ENCODE data around the gene GALNT15.

The GALNT15 gene

DNA sequence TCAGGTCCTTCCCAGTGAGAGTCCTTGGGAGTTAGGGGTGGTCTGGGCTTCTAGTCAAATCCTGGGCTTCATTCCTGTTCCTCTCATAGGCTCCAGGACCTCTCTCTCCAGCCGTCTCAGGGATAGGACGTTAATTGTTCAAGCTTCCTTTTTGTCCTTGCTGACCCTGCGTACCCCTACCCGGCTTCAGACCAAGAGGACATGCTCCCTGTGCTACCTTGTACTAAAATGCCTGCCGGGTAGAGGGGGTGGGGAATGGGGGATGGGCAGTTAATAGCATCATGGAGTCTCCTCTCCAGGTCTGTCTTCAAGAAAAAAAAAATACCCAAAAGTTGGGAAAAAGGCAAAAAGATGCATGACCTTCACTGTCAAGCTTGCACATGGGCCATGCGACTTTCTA, 36.5 kb upstream of the GALNT15 start:
- Histone ChIP-seq H3K79me2 (ENCODE audit: insufficient read depth, low read length) (no peaks in the 10 kb centered on the region), H3K4me1 (ENCODE audit: insufficient read depth, low read length, severe bottlenecking) (no peaks in the 10 kb centered on the region), H3K4me3 (ENCODE audit: low read depth, low read length, poor library complexity, severe bottlenecking) (no peak overlapping the region), H3K36me3 (ENCODE audit: insufficient read depth, low read length) (no peaks in the 10 kb centered on the region), H3F3A (ENCODE audit: insufficient read depth, low read length) (no peaks in the 10 kb centered on the region), H3K27me3 (ENCODE audit: insufficient read depth, low read length) (peaks cover 5% of the 10 kb centered on the region; the same call in 1 of the 2 replicates), H4K20me1 (ENCODE audit: insufficient read depth, low read length) (no peaks in the 10 kb centered on the region), H3K9me2 (ENCODE audit: low read depth, low read length) (no peaks in the 10 kb centered on the region), H3K27ac (ENCODE audit: low read depth, low read length, poor library complexity, severe bottlenecking) (no peak overlapping the region), H3K9me3 (ENCODE audit: low read length) (no peaks in the 10 kb centered on the region), H2AFZ (ENCODE audit: low read length) (no peak overlapping the region), H3K4me2 (ENCODE audit: low read length) (no peak overlapping the region), H3K9ac (ENCODE audit: low read length) (no peak overlapping the region)
- no peak for TF ChIP-seq EZH2 (IDR thresholded peaks at IDR 0.05; ENCODE audit: borderline replicate concordance, low read length)
- TF ChIP-seq, protein P1, sequence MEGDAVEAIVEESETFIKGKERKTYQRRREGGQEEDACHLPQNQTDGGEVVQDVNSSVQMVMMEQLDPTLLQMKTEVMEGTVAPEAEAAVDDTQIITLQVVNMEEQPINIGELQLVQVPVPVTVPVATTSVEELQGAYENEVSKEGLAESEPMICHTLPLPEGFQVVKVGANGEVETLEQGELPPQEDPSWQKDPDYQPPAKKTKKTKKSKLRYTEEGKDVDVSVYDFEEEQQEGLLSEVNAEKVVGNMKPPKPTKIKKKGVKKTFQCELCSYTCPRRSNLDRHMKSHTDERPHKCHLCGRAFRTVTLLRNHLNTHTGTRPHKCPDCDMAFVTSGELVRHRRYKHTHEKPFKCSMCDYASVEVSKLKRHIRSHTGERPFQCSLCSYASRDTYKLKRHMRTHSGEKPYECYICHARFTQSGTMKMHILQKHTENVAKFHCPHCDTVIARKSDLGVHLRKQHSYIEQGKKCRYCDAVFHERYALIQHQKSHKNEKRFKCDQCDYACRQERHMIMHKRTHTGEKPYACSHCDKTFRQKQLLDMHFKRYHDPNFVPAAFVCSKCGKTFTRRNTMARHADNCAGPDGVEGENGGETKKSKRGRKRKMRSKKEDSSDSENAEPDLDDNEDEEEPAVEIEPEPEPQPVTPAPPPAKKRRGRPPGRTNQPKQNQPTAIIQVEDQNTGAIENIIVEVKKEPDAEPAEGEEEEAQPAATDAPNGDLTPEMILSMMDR (IDR thresholded peaks at IDR 0.05; ENCODE audit: low read length): no peak

DNA sequence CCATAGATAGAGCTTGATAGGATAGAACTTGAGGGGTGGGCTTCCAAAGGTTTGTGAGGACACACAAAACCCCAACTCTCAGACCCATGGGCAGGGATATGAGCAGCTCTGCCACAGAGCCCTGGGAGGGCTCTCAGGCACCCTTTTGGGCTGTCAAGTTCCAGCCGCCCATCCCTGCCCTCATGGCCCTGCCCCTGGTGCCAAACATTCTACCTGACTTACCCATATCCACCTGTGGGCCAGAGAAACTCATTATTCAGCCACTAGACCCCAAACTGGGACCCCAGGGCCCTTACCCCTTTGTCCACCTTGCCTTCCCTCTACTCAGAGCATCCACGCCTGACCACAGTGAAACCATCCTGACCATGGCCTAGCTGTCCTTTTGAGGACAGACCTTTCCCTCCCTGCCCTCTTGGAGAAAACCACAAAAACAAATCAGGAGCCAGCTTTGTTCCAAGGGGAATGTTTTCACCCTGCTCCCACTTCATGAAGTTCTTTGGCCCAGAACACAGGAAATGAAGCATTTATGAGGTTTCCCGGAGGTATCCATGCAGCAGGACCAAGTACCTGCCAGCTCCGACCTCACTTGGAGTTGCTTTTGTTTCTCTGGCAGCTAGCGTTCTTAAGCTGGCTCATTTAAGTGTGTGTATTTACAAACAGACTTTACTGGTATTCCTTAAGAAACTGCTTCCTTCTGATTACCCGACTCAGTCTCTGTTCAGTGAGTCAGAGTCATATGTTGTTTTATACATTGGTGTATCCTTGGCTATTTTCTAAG, 34.2 kb upstream of the GALNT15 start:
- no peaks in the 10 kb centered on the region for H3K36me3 ChIP-seq (ENCODE audit: insufficient read depth, low read length)
- no peak overlapping the region for H3K4me3 ChIP-seq (ENCODE audit: low read depth, low read length, poor library complexity, severe bottlenecking)
- no peak overlapping the region for H3K9ac ChIP-seq (ENCODE audit: low read length)
- no peaks in the 10 kb centered on the region for H4K20me1 ChIP-seq (ENCODE audit: insufficient read depth, low read length)
- no peak overlapping the region for H2AFZ ChIP-seq (ENCODE audit: low read length)
- TF ChIP-seq, protein P1 (IDR thresholded peaks at IDR 0.05; ENCODE audit: low read length): no peak
- TF ChIP-seq EZH2 (IDR thresholded peaks at IDR 0.05; ENCODE audit: borderline replicate concordance, low read length): no peak
- no peaks in the 10 kb centered on the region for H3F3A ChIP-seq (ENCODE audit: insufficient read depth, low read length)
- H3K27ac ChIP-seq (ENCODE audit: low read depth, low read length, poor library complexity, severe bottlenecking): no peak overlapping the region
- H3K27me3 ChIP-seq (ENCODE audit: insufficient read depth, low read length): peaks cover 8% of the 10 kb centered on the region; the same call in 1 of the 2 replicates
- H3K9me2 ChIP-seq (ENCODE audit: low read depth, low read length): no peaks in the 10 kb centered on the region
- no peaks in the 10 kb centered on the region for H3K79me2 ChIP-seq (ENCODE audit: insufficient read depth, low read length)
- no peak overlapping the region for H3K4me2 ChIP-seq (ENCODE audit: low read length)
- H3K9me3 ChIP-seq (ENCODE audit: low read length): no peaks in the 10 kb centered on the region
- H3K4me1 ChIP-seq (ENCODE audit: insufficient read depth, low read length, severe bottlenecking): no peaks in the 10 kb centered on the region

DNA sequence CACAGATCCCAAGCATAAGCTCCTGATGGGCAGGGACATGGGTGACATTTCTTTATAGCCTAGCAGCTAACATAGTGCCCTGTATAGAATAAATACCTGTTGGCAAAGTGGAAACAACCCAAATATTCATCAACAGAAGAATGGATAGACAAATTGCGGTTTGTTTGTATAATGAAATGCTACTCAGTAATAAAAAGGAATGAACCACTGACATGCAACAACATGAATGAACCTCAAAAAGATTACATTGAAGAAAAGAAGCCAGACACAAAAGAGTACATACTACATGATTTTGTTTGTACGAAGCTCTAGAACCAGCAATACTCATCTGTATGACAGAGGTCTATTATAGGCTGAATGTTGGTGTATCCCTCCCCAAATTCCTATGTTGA, 33.6 kb upstream of the GALNT15 start:
- no peaks in the 10 kb centered on the region for H3K36me3 ChIP-seq (ENCODE audit: insufficient read depth, low read length)
- H3K4me1 ChIP-seq (ENCODE audit: insufficient read depth, low read length, severe bottlenecking): no peaks in the 10 kb centered on the region
- no peaks in the 10 kb centered on the region for H3K79me2 ChIP-seq (ENCODE audit: insufficient read depth, low read length)
- peaks cover 8% of the 10 kb centered on the region; the same call in 1 of the 2 replicates for H3K27me3 ChIP-seq (ENCODE audit: insufficient read depth, low read length)
- no peaks in the 10 kb centered on the region for H3K9me2 ChIP-seq (ENCODE audit: low read depth, low read length)
- H3K4me2 ChIP-seq (ENCODE audit: low read length): no peak overlapping the region
- H2AFZ ChIP-seq (ENCODE audit: low read length): no peak overlapping the region
- H4K20me1 ChIP-seq (ENCODE audit: insufficient read depth, low read length): no peaks in the 10 kb centered on the region
- TF ChIP-seq, protein P1 (IDR thresholded peaks at IDR 0.05; ENCODE audit: low read length): no peak
- no peak for TF ChIP-seq EZH2 (IDR thresholded peaks at IDR 0.05; ENCODE audit: borderline replicate concordance, low read length)
- H3K9me3 ChIP-seq (ENCODE audit: low read length): no peaks in the 10 kb centered on the region
- H3K27ac ChIP-seq (ENCODE audit: low read depth, low read length, poor library complexity, severe bottlenecking): no peak overlapping the region
- H3F3A ChIP-seq (ENCODE audit: insufficient read depth, low read length): no peaks in the 10 kb centered on the region
- no peak overlapping the region for H3K9ac ChIP-seq (ENCODE audit: low read length)
- H3K4me3 ChIP-seq (ENCODE audit: low read depth, low read length, poor library complexity, severe bottlenecking): no peak overlapping the region
